HG02885 (cell line): ENCODE measurements around the gene ITGA8.
"Not testable (repeated sequence)": the region's sequence is repeated elsewhere in the genome, so short reads cannot be mapped to it uniquely, and the experiment has no call there.

Experiments
- ATAC-seq: cut with Tn5 transposase; IDR thresholded peaks from one replicate; pipeline ENCODE4 v1.9.1; 2021; ENCODE audit warnings: mild to moderate bottlenecking; ENCODE audit not compliant: unreplicated experiment, poor library complexity

The ITGA8 gene

GRCh38 chr10:15719899-15720634 is at the start of gene ITGA8:
ITGA8 (minus strand) TSS chr10:15719922; CDS start chr10:15719771, 151 bp downstream.
- no peak for ATAC-seq

DNA sequence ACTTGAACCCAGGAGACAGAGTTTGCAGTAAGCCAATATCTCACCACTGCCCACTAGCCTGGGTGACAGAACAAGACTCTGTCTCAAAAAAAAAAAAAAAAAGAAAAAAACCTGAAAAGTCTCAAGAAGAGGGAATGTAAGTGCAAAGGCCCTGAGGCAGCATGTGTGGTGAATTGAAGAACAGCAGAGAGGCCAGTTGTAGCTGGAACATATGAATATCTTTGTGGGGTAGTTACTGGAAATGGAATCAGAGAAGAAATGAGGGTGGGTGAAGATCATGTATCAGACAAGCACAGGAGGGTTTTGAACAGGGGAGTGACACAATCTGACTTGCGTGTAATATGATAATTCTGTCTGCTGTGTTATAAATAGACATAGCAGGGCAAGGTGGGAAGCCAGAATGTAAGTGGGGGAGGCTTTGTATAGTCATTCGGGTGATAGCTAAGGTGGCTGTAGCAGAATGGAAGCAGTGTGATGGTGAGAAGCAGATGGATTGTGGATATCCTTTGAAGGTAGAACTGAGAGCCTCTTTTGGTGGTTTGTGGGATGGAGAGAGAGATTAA is 45.3 kb upstream of the ITGA8 start:
- no peak for ATAC-seq

DNA sequence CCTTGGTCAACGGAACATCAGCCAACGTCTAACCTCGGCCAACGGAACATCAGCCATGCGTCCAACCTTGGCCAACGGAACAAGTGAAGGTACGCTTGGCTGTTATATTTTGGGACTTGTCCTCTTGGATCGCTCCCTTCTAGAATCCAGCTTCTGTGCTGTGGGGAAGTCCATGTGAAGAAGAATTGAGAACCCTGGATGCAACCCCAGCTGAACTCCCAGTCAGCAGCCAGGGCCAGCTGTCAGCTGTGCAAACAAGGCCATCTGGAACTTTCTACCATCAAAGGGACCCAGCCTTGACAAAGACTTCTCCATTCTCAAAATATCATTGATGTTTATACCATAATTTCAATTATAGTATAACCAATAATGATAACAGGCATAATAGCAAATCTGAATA is 43.3 kb upstream of the ITGA8 start:
- no peak for ATAC-seq

DNA sequence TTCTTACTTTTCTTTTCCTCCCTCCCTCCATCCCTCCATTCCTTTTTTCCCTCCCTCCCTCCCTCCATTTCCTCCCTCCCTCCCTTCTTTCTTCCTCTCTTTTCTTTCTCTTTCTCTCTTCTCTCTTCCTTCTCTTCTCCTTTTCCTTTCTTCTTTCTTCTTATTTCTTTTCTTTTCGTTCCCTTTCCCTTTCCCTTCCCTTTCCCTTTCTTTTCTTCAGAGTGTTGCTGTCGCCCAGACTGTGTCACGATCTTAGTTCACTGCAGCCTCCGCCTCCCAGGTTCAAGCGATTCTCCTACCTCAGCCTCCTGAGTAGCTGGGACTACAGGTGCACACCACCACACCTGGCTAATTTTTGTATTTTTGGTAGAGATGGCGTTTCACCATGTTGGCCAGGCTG is 42.5 kb upstream of the ITGA8 start:
- ATAC-seq: not testable (repeated sequence)

DNA sequence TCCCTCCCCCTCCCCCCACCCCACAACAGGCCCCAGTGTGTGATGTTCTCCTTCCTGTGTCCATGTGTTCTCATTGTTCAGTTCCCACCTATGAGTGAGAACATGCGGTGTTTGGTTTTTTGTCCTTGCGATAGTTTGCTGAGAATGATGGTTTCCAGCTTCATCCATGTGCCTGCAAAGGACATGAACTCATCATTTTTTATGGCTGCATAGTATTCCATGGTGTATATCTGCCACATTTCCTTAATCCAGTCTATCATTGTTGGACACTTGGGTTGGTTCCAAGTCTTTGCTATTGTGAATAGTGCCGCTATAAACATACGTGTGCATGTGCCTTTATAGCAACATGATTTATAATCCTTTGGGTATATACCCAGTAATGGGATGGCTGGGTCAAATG is 41.5 kb upstream of the ITGA8 start:
- not testable (repeated sequence) for ATAC-seq

DNA sequence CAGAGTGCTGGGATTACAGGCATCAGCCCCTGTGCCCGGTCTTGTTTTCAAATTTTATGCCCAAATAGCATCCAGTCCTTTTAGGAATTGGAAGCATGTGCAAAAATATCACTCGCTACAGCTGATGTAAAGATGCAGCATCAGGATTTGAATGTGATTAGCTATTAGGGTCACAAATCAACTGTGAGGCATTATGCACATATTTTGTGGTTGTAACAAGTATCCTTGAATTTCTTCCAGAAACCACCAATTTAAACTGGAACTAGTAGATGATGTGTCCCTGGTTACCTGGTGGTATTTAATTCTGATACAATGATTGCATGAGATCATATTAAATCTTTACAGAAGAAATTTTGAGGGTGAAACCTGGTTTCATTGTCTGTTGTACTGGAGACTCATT is 41.0 kb upstream of the ITGA8 start:
- ATAC-seq: no peak

- ATAC-seq: no peak
Observed at GRCh38 chr10:15759265-15759664, 39.5 kb upstream of the ITGA8 start.

DNA sequence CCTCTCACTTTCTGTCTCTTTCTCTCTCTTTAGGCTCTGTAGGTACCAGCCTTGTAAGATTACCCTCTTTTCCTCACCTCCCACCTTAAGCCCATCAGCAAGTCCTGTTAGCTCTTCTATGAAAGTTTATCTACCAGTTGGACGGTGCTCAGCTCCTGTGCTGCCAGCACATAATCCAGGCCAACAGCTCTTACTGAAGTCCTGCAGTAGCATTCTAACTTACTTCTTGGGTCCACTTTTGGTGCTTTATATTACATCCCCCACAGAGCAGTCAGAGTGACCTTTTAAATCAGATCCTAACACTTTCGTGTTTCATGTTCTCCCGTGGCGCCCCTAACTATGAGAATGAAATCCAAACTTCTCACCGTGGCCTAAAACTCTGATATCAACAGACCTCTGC is 38.9 kb upstream of the ITGA8 start:
- no peak for ATAC-seq

DNA sequence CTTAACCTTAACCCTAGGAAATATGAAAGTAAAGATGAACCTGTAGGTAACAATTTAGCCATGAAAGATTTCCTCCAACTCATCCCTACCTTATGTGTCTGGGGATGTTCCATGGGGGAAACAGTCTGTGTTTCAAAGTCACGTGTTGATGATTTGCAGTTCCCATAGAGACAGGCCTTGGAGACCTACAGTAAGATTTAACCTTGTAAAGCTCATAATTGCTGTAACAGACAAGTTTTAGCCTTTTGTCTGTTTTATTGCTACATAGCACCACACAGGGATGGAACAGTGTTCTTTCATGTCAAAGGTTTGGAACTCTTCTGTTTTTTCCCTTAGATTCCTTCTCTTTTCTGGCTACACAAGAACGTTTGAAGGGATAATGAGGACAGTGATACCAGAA is 35.2 kb upstream of the ITGA8 start:
- no peak for ATAC-seq

GRCh38 chr10:15751046-15751445 is 31.3 kb upstream of the ITGA8 start:
- no peak for ATAC-seq

- no peak for ATAC-seq
Observed at GRCh38 chr10:15748126-15748525, 28.4 kb upstream of the ITGA8 start.

DNA sequence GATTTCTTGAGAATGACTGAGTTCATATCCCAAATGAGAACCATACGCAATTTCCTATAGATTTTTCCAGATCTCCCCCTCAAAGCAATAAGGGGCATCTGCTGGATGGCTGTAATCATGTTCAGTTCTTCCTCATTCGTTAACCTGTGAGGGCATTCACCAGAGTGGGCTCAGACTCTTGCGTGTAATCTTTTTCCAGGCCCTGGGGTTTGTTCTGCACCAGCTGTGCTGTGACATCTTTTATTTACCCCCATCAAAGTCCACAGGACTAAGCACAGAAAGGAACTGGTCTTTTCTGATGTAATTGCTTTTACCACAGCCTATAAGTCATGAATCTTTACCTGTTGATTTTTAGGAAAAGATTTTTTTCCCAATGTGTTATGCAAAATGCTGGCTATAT is 27.9 kb upstream of the ITGA8 start:
- ATAC-seq: no peak

GRCh38 chr10:15745751-15746150 is 26.0 kb upstream of the ITGA8 start:
- no peak for ATAC-seq

- peak; percentile 80 for ATAC-seq
Observed at GRCh38 chr10:15744217-15744865, 24.6 kb upstream of the ITGA8 start.

DNA sequence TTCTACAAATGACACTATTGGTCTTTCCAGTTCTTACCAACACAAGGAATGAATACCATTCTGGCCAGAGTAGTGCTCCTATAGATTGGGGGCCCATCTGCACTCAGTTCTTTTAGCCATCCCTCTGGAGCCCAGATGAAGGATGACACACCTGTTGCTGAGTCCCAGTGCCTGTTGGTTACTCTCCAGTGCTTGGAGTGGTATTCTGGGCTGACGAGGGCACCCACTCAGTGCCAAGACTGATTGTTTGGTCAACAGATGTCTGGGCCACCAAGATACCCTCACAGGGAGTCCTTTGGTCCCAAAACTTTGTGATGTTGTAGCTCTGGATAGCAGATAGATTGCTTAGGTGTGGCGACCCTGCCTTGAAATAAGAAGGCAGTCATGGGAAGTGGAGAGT is 23.7 kb upstream of the ITGA8 start:
- no peak for ATAC-seq

DNA sequence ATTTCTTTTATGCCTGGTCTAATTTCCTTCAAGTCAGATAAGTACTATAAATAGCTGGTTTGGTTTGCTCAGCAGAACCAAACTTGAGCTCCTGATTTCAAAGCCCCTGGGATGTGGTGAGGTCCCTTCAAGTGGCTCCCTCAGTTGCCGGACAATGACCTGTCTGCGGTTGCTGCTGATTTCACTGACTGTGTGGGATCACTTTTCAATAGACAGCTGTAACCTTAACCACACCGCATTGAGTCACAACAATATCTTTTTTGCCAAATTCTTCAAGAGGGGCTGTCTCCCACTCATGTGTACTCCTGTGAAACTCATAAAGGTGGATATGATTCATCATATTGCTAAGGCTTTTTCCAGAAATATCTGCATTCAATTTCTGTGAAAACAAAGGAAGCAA is 23.1 kb upstream of the ITGA8 start:
- ATAC-seq: no peak

DNA sequence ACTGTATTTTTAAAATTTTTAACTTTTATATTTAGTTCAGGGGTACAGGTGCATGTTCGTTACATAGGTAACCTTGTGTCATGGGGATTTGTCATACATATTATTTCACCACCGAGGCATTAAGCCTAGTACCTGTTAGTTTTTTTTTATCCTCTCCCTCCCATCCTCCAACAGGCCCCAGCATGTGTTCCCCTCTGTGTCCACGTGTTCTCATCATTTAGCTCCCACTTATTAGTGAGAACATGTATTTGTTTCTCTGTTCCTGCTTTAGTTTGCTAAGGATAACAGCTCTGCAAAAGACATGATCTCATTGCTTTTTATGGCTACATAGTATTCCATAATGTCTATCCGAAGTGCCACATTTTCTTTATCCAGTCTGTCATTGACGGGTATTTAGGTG is 22.4 kb upstream of the ITGA8 start:
- no peak for ATAC-seq

DNA sequence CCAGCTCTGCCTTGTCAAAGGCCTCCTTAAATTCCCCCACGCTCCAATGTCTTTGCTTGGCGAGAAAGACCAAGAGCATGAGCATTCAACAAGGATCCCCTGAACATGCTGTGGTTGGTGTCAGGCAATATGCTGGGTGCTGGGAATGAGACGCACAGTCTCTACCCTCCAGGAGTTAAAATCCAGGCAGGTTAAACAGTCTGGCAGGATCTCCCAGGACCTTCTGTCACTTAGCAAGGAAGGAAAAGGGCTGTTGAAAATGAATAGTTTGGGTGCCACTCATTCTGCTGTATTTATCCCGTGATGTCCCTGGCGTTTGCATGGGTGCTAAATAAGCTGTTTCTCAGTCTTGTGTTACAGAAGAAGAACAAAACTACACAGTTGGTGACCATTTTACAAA is 21.9 kb upstream of the ITGA8 start:
- ATAC-seq: no peak

GRCh38 chr10:15740261-15740660 is 20.5 kb upstream of the ITGA8 start:
- no peak for ATAC-seq

GRCh38 chr10:15739254-15739970 is 19.7 kb upstream of the ITGA8 start:
- no peak for ATAC-seq

GRCh38 chr10:15738270-15738925 is 18.7 kb upstream of the ITGA8 start:
- no peak for ATAC-seq
